Measurements from ENCODE around the gene PELI2.

DNA sequence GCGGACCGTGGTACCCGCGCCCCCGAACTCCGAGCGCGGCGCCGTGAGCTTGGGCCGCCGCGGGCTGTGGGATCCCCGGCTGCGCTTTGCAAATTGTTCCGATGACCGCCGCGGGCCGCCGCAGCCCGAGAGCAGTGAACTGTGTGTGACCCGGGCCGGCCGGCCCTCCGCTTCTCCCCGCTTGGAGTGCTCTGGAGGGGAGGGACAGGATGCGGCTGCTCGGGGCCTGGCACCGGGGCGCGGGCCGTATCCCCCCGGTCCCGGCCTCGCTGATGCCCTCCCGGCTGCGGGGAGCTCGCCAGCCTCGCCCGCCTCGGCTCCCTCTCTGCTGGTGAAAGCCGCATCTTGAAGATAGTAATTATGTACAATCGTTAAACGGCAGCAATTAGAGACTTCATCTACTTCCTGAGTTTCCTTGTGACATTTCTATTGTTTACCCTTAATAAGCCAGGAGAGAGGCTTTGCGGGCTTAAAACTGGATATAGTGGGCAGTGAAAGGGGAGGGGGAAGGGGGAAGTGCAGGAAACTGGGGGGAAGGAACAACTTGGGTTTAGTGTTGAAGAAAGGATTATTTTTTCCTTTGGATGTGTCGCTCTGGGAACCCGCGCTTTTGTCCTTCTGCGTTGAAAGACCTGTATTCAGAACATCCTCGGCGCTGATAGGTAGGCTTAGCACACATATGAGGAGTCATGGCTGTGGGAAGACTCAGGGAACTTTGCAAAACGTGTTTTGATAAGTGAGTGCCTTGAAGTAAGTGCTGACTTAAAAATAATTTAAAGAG, 1.2 kb downstream of the PELI2 start:
- TF ChIP-seq POLR2A (IDR thresholded peaks at IDR 0.05) = peak in 1 of 4 donors; percentile 17
- TF ChIP-seq, protein P1, sequence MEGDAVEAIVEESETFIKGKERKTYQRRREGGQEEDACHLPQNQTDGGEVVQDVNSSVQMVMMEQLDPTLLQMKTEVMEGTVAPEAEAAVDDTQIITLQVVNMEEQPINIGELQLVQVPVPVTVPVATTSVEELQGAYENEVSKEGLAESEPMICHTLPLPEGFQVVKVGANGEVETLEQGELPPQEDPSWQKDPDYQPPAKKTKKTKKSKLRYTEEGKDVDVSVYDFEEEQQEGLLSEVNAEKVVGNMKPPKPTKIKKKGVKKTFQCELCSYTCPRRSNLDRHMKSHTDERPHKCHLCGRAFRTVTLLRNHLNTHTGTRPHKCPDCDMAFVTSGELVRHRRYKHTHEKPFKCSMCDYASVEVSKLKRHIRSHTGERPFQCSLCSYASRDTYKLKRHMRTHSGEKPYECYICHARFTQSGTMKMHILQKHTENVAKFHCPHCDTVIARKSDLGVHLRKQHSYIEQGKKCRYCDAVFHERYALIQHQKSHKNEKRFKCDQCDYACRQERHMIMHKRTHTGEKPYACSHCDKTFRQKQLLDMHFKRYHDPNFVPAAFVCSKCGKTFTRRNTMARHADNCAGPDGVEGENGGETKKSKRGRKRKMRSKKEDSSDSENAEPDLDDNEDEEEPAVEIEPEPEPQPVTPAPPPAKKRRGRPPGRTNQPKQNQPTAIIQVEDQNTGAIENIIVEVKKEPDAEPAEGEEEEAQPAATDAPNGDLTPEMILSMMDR (IDR thresholded peaks at IDR 0.05) = peak in 1 of 6 experiments; percentile 3
